Kidney epithelial cell (primary cell): ENCODE results near the gene PSAP. TPM values are rescaled to one million over a fixed set of nuclear protein-coding genes. Genes with fewer than 3 reads are reported as not detected.
A peak's percentile ranks its signal among the peaks of the same experiment; 100 is the strongest.
"Not testable (repeated sequence)": the region's sequence is repeated elsewhere in the genome, so short reads cannot be mapped to it uniquely, and the experiment has no call there.

Experiments used
- DNase-seq: peaks from one replicate; pipeline ENCODE4 v3.0.0-alpha.2; 2010; ENCODE audit warnings: low read depth
- H3K27me3 ChIP-seq: 2 replicates; pipeline ENCODE4 v1.6.0; 2011; ENCODE audit warnings: low read length; ENCODE audit not compliant: control insufficient read depth, insufficient read depth
- H3K36me3 ChIP-seq: 2 replicates; pipeline ENCODE4 v1.5.1; 2011; ENCODE audit warnings: low read length; ENCODE audit not compliant: control insufficient read depth, insufficient read depth
- H3K4me3 ChIP-seq: 2 replicates; pipeline ENCODE4 v1.5.1; 2011; ENCODE audit warnings: low read depth, mild to moderate bottlenecking, control low read depth, low read length
- total RNA-seq: library from RNA; depleted of rRNA; stranded (reverse); fragments of >200 nt; gene quantifications from 2 replicates; pipeline ENCODE4 v1.2.3, GENCODE V29; 2015
- TF ChIP-seq, protein P1 (sequence below): IDR thresholded peaks from 2 replicates; pipeline ENCODE4 v1.5.1; 2011; ENCODE audit warnings: mild to moderate bottlenecking, moderate library complexity, low read length, control low read depth, inconsistent platforms; ENCODE audit not compliant: insufficient read depth, poor library complexity, severe bottlenecking

Gene PSAP
- total RNA-seq, 1 donor from 2014 or later: 1,398 TPM

DNA sequence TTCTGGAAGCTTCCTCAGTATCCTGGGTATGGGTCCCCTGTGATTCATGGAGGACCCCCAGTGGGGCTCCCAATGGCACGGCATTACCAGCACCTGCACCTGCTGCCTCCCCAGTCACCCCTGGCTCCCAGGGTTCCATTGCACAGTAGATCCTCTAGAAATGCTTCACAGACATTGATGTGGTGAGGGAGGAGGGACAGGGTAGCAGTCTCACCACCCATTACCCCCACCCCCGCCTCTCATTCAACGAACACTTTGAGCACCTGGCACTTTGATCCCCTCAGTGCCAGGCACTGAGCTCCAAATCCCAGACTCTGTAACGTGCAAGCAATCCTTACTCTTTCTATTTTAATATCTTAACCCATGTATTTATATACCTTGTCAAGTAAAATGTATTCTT, 26.8 kb upstream of the PSAP start:
- H3K27me3 ChIP-seq: no peaks in the 10 kb centered on the region
- H3K4me3 ChIP-seq: no peak overlapping the region
- no peak for DNase-seq
- H3K36me3 ChIP-seq: no peaks in the 10 kb centered on the region
- TF ChIP-seq, protein P1, sequence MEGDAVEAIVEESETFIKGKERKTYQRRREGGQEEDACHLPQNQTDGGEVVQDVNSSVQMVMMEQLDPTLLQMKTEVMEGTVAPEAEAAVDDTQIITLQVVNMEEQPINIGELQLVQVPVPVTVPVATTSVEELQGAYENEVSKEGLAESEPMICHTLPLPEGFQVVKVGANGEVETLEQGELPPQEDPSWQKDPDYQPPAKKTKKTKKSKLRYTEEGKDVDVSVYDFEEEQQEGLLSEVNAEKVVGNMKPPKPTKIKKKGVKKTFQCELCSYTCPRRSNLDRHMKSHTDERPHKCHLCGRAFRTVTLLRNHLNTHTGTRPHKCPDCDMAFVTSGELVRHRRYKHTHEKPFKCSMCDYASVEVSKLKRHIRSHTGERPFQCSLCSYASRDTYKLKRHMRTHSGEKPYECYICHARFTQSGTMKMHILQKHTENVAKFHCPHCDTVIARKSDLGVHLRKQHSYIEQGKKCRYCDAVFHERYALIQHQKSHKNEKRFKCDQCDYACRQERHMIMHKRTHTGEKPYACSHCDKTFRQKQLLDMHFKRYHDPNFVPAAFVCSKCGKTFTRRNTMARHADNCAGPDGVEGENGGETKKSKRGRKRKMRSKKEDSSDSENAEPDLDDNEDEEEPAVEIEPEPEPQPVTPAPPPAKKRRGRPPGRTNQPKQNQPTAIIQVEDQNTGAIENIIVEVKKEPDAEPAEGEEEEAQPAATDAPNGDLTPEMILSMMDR: no peak

DNA sequence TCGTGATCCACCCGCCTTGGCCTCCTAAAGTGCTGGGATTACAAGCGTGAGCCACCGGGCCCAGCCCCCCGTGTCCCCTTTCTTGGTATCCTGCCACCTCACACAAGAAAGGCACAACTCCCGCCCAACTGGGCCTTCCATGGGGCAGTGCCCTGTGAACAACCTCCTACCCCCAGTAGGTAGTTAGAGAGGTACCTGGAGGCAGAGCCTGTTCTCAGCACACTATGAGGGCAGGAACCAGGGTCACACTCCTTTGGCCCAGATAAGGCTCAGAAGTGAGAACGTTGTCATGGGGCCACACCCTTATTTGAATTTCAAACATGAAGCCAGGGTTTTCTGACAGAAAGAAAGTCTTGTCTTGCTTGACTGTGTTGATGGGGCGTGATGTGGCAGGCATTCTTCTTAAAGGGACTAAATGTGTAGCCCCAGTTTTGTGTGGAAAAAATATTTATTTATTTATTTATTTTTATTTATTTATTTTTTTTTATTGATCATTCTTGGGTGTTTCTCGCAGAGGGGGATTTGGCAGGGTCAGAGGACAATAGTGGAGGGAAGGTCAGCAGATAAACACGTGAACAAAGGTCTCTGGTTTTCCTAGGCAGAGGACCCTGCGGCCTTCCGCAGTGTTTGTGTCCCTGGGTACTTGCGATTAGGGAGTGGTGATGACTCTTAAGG, 23.8 kb upstream of the PSAP start:
- DNase-seq, H3K27me3 ChIP-seq, H3K4me3 ChIP-seq, H3K36me3 ChIP-seq: not testable (repeated sequence)

DNA sequence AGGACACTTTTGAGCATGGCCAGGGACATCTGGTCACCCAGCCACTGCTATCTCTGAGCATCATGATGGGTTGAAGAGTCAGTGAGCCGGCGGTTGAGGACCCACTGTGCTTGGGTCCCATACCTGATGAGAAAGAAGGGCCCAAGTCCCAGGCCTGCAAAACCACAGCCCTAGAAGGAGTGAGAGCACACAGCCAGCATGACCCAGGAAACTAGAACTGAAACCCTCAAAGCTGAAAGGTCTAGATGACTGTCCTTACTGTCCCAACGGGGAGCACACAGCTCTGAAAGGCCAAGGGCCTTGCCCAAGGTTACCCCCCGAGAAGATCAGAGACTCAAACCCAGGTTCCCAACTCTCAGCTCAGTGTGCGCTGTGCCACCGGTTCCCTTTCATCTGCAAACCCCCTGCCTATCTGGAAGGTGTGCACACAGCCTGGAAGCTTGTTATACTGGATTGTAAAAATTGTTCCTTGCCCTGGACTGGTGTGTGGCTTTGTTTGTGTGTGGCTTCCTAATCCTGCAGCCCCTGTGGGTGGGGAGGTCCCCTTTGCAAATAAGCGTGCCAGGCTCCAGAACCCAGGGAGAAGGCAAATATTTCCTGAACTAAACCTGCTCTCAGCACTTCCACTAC, 22.6 kb upstream of the PSAP start:
- Histone ChIP-seq H3K27me3 (no peaks in the 10 kb centered on the region), H3K36me3 (no peaks in the 10 kb centered on the region), H3K4me3 (no peak overlapping the region)
- DNase-seq: no peak
- TF ChIP-seq, protein P1: no peak

DNA sequence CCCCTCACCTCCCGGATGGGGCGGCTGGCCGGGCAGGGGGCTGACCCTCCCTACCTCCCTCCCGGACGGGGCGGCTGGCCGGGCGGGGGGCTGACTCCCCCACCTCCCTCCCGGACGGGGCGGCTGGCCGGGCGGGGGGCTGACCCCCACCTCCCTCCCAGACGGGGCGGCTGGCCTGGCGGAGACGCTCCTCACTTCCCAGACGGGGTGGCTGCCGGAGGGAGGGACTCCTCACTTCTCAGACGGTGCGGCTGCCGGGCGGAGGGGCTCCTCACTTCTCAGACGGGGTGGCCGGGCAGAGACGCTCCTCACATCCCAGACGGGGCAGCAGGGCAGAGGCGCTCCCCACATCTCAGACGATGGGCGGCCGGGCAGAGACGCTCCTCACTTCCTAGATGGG, 18.6 kb upstream of the PSAP start:
- H3K27me3 ChIP-seq, H3K36me3 ChIP-seq, DNase-seq, H3K4me3 ChIP-seq: not testable (repeated sequence)

DNA sequence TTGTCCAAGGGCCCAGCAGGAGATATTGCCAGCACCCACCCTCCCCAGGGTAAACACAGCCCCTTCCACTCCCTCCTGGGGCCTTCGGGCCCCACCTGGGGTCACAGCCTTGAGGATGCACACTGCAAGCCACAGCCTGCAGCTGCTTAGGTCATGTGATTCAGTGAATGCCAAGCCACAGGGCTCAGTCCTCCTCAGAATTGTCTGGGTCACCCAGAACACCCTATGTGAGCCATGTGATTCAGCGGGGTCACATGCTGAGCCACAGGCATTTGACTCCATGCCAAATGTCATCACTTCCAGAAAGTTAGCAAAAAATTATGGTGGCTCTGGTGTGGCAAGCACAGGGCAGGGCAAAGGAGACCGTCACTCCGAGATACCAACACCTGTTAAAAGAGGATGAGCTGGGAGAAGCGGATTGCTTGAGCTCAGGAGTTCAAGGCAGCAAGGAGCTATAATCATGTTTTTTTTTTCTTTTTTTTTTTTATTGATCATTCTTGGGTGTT, 17.2 kb upstream of the PSAP start:
- TF ChIP-seq, protein P1: no peak
- Histone ChIP-seq H3K27me3 (no peaks in the 10 kb centered on the region), H3K36me3 (no peaks in the 10 kb centered on the region), H3K4me3 (no peak overlapping the region)
- peak; percentile 77 for DNase-seq

DNA sequence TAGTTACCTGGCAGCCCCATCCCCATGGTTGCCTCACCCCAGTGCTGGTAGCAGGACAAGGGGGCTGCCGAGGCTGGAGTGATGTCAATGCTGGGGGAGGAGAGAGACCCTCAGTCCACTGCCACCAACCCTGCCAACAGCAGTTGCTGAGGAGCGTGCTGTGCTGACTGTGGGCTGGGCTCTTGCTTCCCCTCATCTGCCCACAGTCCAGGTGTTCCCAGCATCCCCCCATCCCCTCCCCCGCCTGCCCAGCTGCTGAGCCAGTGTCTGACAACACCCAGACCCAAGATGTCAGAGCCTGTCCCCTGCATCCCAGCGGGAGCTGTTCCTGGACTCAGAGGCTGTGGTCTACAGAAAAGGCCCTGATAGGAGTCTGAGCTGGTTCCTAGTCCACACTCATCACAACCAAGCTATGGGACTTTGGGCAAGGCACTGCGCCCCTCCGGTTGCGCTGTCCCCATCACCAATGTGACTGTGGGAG, 14.6 kb upstream of the PSAP start:
- Histone ChIP-seq H3K4me3 (no peak overlapping the region), H3K27me3 (no peaks in the 10 kb centered on the region), H3K36me3 (no peaks in the 10 kb centered on the region)
- TF ChIP-seq, protein P1: no peak
- no peak for DNase-seq
